ENCODE data around the gene PYROXD2. TPM values are rescaled to one million over a fixed set of nuclear protein-coding genes. Genes with fewer than 3 reads are reported as not detected.

PYROXD2 gene
- total and polyA plus RNA-seq, 2 of the 13 experiments (the other 11 are each of a cell fraction or from before 2014, with no cell fraction given), result 2.0 to 6.2 TPM

DNA sequence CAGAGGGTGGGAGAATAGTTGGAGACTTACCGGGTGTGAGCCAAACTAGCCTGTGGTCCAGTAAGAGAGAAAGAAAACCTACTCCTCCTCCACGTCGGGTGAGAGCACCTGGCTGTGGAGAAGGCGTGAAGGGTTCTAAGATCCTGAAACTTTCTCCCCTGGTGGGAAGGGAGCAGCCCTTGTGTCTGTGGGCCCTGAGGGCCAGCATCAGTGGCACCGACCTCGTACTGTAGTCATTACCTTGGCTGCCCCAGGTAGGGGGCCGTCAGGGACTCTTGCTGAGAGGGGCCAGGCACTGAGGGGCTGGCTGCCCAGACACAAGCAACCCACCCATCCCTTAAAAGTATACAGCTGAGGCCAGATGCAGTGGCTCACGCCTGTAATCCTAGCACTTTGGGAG, 77.5 kb downstream of the PYROXD2 start:
- Histone ChIP-seq H3K27me3 (ENCODE audit: control insufficient read depth in 1 of 2, insufficient read depth in 2 of 2, low read length in 2 of 2) (peaks cover 3 to 21% of the 10 kb centered on the region in 2 experiments; a peak in 2 of 5 replicates), H2AFZ (ENCODE audit: low read length) (no peak overlapping the region), H3K4me2 (ENCODE audit: low read depth, low read length) (no peak overlapping the region), H3K79me2 (ENCODE audit: insufficient read depth, low read length) (no peaks in the 10 kb centered on the region), H3K4me1 (ENCODE audit: insufficient read depth, low read length) (peaks cover 8% of the 10 kb centered on the region), H3K4me3 (replicated peaks in 1 of 3; ENCODE audit: insufficient read depth in 1 of 3, low read depth in 2 of 3, low read length in 3 of 3) (no peak overlapping the region), H3K36me3 (replicated peaks in 1 of 2; ENCODE audit: control insufficient read depth in 1 of 2, insufficient read depth in 2 of 2, low read length in 2 of 2) (no peaks in the 10 kb centered on the region), H3K9me3 (ENCODE audit: low read length) (no peaks in the 10 kb centered on the region), H4K20me1 (ENCODE audit: insufficient read depth, low read length) (no peaks in the 10 kb centered on the region), H3K9ac (ENCODE audit: insufficient read depth, low read depth, low read length) (no peak overlapping the region), H3K27ac (ENCODE audit: extremely low read length, insufficient read depth, low read length) (no peak overlapping the region)
- in situ Hi-C loops (cut with HindIII; ENCODE audit: extremely low pct_ligation_motif_present, low pct_unique_long_range_greater_than_20kb), result no loop called here
- intact Hi-C loops (cut with micrococcal nuclease; ENCODE audit: unreplicated experiment), result no loop called here
- DNase-seq (ENCODE audit: low spot score), result no peak
- TF ChIP-seq ZNF746 (CRISPR knock-in tag; IDR thresholded peaks at IDR 0.05) (no peak), ZSCAN9 (CRISPR knock-in tag; IDR thresholded peaks at IDR 0.05; ENCODE audit: borderline replicate concordance) (no peak), HNRNPL (IDR thresholded peaks at IDR 0.05; ENCODE audit: low read depth, low read length) (no peak), RARA (CRISPR knock-in tag; IDR thresholded peaks at IDR 0.05) (no peak)
- no peak for ATAC-seq
- ChIA-PET POLR2A (no interaction called here), CTCF (ENCODE audit: low intra/inter-chr PET ratio, low total read pairs) (no interaction called here)
- BruUV-seq (replicated peaks), result no TSS peak
- FAIRE-seq, result no peak
- WGBS (ENCODE audit: low lambda C conversion rate), result 33% methylated on average over 5 of the region's 8 CpGs

MicroRNA genes within 50 kb of the gene (microRNA counts, 767-probe panel; counts per million panel counts)
- microRNA hsa-miR-1287, result not detected

Small RNAs within 50 kb of the gene (microRNA-seq; reads per million reads assigned to microRNA genes)
- 12.9 reads per million, percentile 50 among the genes with 10 or more reads in this experiment for gene MIR1287
- gene MIR4685, result 0.68 reads per million

Small RNAs within 50 kb of the gene (small RNA-seq; reads per million reads assigned to genes)
- gene MIR4685 (ENCODE audit: insufficient read depth in 2 of 3, insufficient read length in 3 of 3, low read depth in 2 of 3, low replicate concordance in 1 of 3), result 0 reads per million in 3 experiments

Other genes with a start within 250 kb of the PYROXD2 start
- gene LOXL4, start 147.0 kb downstream of the PYROXD2 start, total RNA-seq (2016; rRNA removed; fragmentation: Illumina TruSeq; extraction: Trizol), result 3.8 and 8.8 TPM in 2 replicates
- gene LOXL4, start 147.0 kb downstream of the PYROXD2 start, polyA plus RNA-seq (2011; rRNA removed), result 21.1 and 31.3 TPM in 2 replicates
- gene HPS1, start 31.8 kb upstream of the PYROXD2 start, total RNA-seq (2016; rRNA removed; fragmentation: Illumina TruSeq; extraction: Trizol), result 20.7 and 25.8 TPM in 2 replicates
- gene HPS1, start 31.8 kb upstream of the PYROXD2 start, polyA plus RNA-seq (2011; rRNA removed), result 24.6 and 33.7 TPM in 2 replicates